HG03342 (cell line): ENCODE data around the gene HAND2.

Source experiments
- ATAC-seq: cut with Tn5 transposase; IDR thresholded peaks from one replicate; pipeline ENCODE4 v1.9.1; 2021; ENCODE audit warnings: mild to moderate bottlenecking, moderate library complexity; ENCODE audit not compliant: unreplicated experiment

HAND2 gene

DNA sequence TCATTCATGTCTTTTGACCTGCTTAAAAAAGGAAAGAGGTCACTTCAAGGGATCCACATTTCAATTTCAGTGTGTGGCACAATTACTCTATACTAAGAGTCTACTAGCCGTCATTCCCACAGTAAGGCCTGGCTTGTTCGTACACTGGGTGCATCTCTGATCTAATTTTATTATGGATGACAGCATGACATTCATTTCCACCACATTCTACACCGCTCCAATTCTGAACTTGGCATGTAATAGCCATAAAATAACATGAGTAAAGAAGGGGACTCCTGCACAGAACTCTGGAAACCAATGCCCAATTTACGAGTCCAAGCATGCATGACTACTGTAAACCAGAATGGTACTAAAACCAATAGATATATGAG is 51.1 kb downstream of the HAND2 start:
- ATAC-seq = no peak

DNA sequence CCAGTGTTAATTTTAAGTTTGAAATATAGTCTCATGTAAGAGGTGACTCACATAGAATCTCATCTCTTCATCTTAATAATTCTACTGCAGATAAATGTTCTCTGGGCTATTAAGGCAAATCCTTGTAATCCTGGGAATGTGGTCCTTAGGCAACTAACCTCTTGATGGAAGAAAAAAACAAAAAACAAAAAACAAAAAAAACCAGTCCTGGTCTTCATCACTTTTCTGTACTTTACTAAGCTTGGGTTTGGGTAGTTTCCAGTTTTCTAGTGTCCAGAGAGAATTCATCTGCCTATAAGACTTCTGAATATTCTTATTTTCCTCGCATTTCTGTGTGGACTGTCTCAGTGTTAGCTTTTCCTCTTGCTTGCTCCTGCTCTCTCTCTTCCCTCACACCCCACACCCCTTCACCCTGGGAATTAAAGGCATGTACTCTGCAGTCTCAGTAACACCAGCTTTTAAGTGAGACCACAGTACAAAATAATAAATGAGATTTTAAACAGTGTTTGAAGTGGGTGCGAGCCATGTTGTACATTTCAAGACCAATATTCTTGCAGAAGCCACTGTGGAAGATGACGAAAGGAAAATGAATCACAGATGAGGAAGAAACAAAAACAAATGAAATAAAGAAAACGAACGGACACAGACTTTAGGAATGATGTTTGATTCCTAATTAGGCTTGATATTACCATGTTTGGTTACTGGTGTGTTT is 51.7 kb downstream of the HAND2 start:
- no peak for ATAC-seq

GRCh38 chr4:173477016-173477415 is 53.0 kb downstream of the HAND2 start:
- no peak for ATAC-seq
